H9 (cell line): Measurements from ENCODE around the gene CDK10. TPM values are rescaled to one million over a fixed set of nuclear protein-coding genes. Genes with fewer than 3 reads are reported as not detected.
A peak's percentile ranks its signal among the peaks of the same experiment; 100 is the strongest.

Source experiments
- DNase-seq: peaks from one replicate; pipeline ENCODE4 v3.0.0-alpha.2; 2017
- H2AFZ ChIP-seq: one replicate; pipeline ENCODE4 v1.6.1; 2013; ENCODE audit warnings: mild to moderate bottlenecking, low read length, control low read depth, moderate library complexity
- H2AK5ac ChIP-seq: 2 replicates; pipeline ENCODE4 v1.6.1; 2013; ENCODE audit warnings: low read length, control low read depth, mixed read lengths; ENCODE audit not compliant: insufficient read length
- H2BK120ac ChIP-seq: one replicate; pipeline ENCODE4 v1.6.1; 2013; ENCODE audit warnings: low read depth, mild to moderate bottlenecking, low read length, control low read depth, inconsistent platforms; ENCODE audit not compliant: poor library complexity, severe bottlenecking
- H2BK12ac ChIP-seq: 2 replicates; pipeline ENCODE4 v1.6.1; 2013; ENCODE audit warnings: low read length, control low read depth, mixed read lengths, low read depth; ENCODE audit not compliant: insufficient read length
- H2BK15ac ChIP-seq: 2 replicates; pipeline ENCODE4 v1.6.1; 2013; ENCODE audit warnings: low read depth, low read length, control low read depth
- H2BK20ac ChIP-seq: one replicate; pipeline ENCODE4 v1.6.1; 2013; ENCODE audit warnings: low read depth, mild to moderate bottlenecking, low read length, control low read depth, inconsistent platforms; ENCODE audit not compliant: poor library complexity, severe bottlenecking
- H2BK5ac ChIP-seq: 2 replicates; pipeline ENCODE4 v1.6.1; 2013; ENCODE audit warnings: low read length, control low read depth, mixed read lengths; ENCODE audit not compliant: insufficient read length
- H3K14ac ChIP-seq: 2 replicates; pipeline ENCODE4 v1.6.1; 2013; ENCODE audit warnings: low read length, control low read depth; ENCODE audit not compliant: insufficient read depth
- H3K18ac ChIP-seq: 2 replicates; pipeline ENCODE4 v1.6.1; 2013; ENCODE audit warnings: low read depth, mild to moderate bottlenecking, mixed read lengths, low read length, control low read depth; ENCODE audit not compliant: insufficient read length
- H3K23ac ChIP-seq: 2 replicates; pipeline ENCODE4 v1.6.1; 2013; ENCODE audit warnings: low read length, control low read depth, mixed read lengths, low read depth; ENCODE audit not compliant: insufficient read length
- H3K23me2 ChIP-seq: 2 replicates; pipeline ENCODE4 v1.6.1; 2013; ENCODE audit warnings: low read depth, mild to moderate bottlenecking, mixed read lengths, low read length, control low read depth; ENCODE audit not compliant: insufficient read length, poor library complexity, severe bottlenecking
- H3K27ac ChIP-seq: 2 replicates; pipeline ENCODE4 v1.5.1; 2013; ENCODE audit warnings: low read length, control low read depth, mixed read lengths, low read depth; ENCODE audit not compliant: insufficient read length
- H3K27me3 ChIP-seq: 2 replicates; pipeline ENCODE4 v1.6.1; 2013; ENCODE audit warnings: low read length, control low read depth, inconsistent platforms; ENCODE audit not compliant: insufficient read depth
- H3K4ac ChIP-seq: 2 replicates; pipeline ENCODE4 v1.6.1; 2013; ENCODE audit warnings: low read depth, mild to moderate bottlenecking, control low read depth, inconsistent platforms, low read length, moderate library complexity
- H3K4me1 ChIP-seq: 2 replicates; pipeline ENCODE4 v1.6.1; 2013; ENCODE audit warnings: low read length, control low read depth, inconsistent platforms; ENCODE audit not compliant: insufficient read depth
- H3K4me2 ChIP-seq: 2 replicates; pipeline ENCODE4 v1.6.1; 2013; ENCODE audit warnings: low read length, control low read depth, mixed read lengths; ENCODE audit not compliant: insufficient read length, insufficient read depth
- H3K56ac ChIP-seq: 2 replicates; pipeline ENCODE4 v1.6.1; 2013; ENCODE audit warnings: low read depth, mild to moderate bottlenecking, mixed read lengths, low read length, control low read depth; ENCODE audit not compliant: insufficient read length
- H3K79me1 ChIP-seq: 2 replicates; pipeline ENCODE4 v1.6.1; 2013; ENCODE audit warnings: low read depth, mild to moderate bottlenecking, moderate library complexity, low read length, control low read depth, inconsistent platforms; ENCODE audit not compliant: insufficient read depth, poor library complexity, severe bottlenecking
- H3K79me2 ChIP-seq: 2 replicates; pipeline ENCODE4 v1.6.1; 2013; ENCODE audit warnings: low read length, control low read depth, inconsistent platforms; ENCODE audit not compliant: insufficient read depth
- H3K9ac ChIP-seq: 2 replicates; pipeline ENCODE4 v1.6.1; 2013; ENCODE audit warnings: low read length, control low read depth, mixed read lengths; ENCODE audit not compliant: insufficient read length; ENCODE audit errors: extremely low read depth
- H3K9me3 ChIP-seq: one replicate; pipeline ENCODE4 v1.6.1; 2013; ENCODE audit warnings: low read depth, low read length, inconsistent platforms; ENCODE audit not compliant: control insufficient read depth
- H3T11ph ChIP-seq: one replicate; pipeline ENCODE4 v1.6.1; 2013; ENCODE audit warnings: mild to moderate bottlenecking, low read length, control low read depth, inconsistent platforms
- H4K20me1 ChIP-seq: one replicate; pipeline ENCODE4 v1.6.1; 2013; ENCODE audit not compliant: control insufficient read depth, insufficient read length, insufficient read depth
- H4K5ac ChIP-seq: 2 replicates; pipeline ENCODE4 v1.6.1; 2013; ENCODE audit warnings: low read depth, mild to moderate bottlenecking, mixed read lengths, low read length, control low read depth; ENCODE audit not compliant: insufficient read length
- H4K8ac ChIP-seq: replicated peaks from 2 replicates; pipeline ENCODE4 v1.6.1; 2013; ENCODE audit warnings: low read length, control low read depth, mixed read lengths, low read depth; ENCODE audit not compliant: insufficient read length
- H4K91ac ChIP-seq: 2 replicates; pipeline ENCODE4 v1.6.1; 2013; ENCODE audit warnings: low read depth, mild to moderate bottlenecking, moderate library complexity, mixed read lengths, low read length, control low read depth; ENCODE audit not compliant: insufficient read length
- H3K27ac Mint-ChIP-seq, 3 experiments: 2 replicates in 2 of 3; 3 replicates in 1 of 3; pipeline ENCODE4 v1.8.0; 2020 to 2021; ENCODE audit warnings: mixed read lengths in 3 of 3, mild to moderate bottlenecking in 1 of 3, moderate library complexity in 1 of 3
- H3K27me3 Mint-ChIP-seq: 2 replicates; pipeline ENCODE4 v1.8.0; 2021; ENCODE audit warnings: low read depth, mild to moderate bottlenecking, moderate library complexity, mixed read lengths
- H3K36me3 Mint-ChIP-seq, 3 experiments: 2 replicates in 2 of 3; 3 replicates in 1 of 3; pipeline ENCODE4 v1.8.0; 2020 to 2021; ENCODE audit warnings: low read depth in 3 of 3, mixed read lengths in 3 of 3; ENCODE audit not compliant: insufficient read depth in 1 of 3
- H3K4me1 Mint-ChIP-seq, 2 experiments: 2 replicates each; pipeline ENCODE4 v1.8.0; 2020; ENCODE audit warnings: mixed read lengths in 2 of 2
- H3K4me3 Mint-ChIP-seq, 2 experiments: 2 replicates in 1 of 2; 3 replicates in 1 of 2; pipeline ENCODE4 v1.8.0; 2020 to 2021; ENCODE audit warnings: mild to moderate bottlenecking in 2 of 2, mixed read lengths in 2 of 2, moderate library complexity in 1 of 2
- H3K9me3 Mint-ChIP-seq, 2 experiments: 2 replicates in 1 of 2; 3 replicates in 1 of 2; pipeline ENCODE4 v1.8.0; 2020; ENCODE audit warnings: mild to moderate bottlenecking in 2 of 2, mixed read lengths in 2 of 2, moderate library complexity in 1 of 2
- WGBS: extraction: QIAGEN DNeasy Blood & Tissue Kit; methylation state at CpG from one replicate; pipeline ENCODE4 v1.1.7; 2013; ENCODE audit warnings: missing lambda C conversion rate, low lambda C conversion rate, mixed read lengths; ENCODE audit not compliant: insufficient read length; ENCODE audit errors: extremely low coverage; 5-methylcytosine and 5-hydroxymethylcytosine counted together
- total RNA-seq: library from RNA; stranded (reverse); gene quantifications from 2 replicates; pipeline ENCODE4 v1.2.1, GENCODE V29; 2021
- TF ChIP-seq, protein P1 (sequence below): fragments of 200-600 bp; sonication (generic); conservative IDR thresholded peaks from 3 replicates; pipeline ENCODE4 v1.8.0; 2021; ENCODE audit warnings: antibody characterized with exemption, mild to moderate bottlenecking

The CDK10 gene
- total RNA-seq, 1 experiment from 2014 or later: 77.1 TPM

DNA sequence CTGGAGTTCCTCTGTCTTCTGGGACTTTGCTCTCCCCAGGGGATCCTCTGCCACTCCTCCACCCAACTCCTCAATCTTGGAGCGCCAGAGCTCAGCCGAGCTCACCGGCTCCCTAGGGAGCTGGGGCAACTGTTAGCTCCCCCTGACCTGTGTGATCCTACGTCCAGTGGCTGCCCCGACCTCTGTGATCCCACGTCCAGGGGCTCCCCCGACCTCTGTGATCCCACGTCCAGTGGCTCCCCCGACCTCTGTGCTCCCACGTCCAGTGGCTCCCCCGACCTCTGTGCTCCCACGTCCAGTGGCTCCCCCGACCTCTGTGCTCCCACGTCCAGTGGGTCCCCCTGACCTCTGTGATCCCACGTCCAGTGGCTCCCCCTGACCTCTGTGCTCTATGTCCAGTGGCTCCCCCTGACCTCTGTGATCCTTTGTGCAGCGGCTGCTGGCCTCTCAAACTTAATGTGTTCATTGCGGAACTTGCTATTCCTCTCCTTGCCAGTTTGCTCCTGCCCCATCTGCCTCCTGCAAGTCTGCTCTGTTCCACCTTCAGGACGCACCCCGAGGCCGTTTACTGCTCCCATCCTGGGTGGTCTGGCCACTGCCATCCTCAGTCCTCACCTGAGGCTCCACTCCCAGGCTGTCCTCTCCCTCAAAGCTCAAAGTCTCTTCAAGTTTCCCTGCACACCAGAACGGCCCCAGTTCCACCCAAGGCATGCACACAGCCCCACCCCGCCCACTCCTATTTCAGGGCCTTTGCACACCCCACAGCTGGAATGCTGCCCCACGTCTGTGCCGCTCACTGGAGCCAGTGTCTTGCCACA is 31.4 kb downstream of the CDK10 start:
- Histone ChIP-seq H3K9ac (no peak overlapping the region), H2BK20ac (no peak overlapping the region), H4K8ac (no peak overlapping the region), H3K79me2 (no peaks in the 10 kb centered on the region), H3K56ac (no peak overlapping the region), H3K9me3 (no peaks in the 10 kb centered on the region), H2AK5ac (no peak overlapping the region), H3K27ac (no peak overlapping the region), H2BK15ac (no peak overlapping the region), H2BK12ac (no peak overlapping the region), H3K4me2 (no peak overlapping the region), H2BK5ac (no peak overlapping the region), H3K23me2 (peaks cover 18% of the 10 kb centered on the region), H3K79me1 (no peaks in the 10 kb centered on the region), H3K14ac (no peak overlapping the region), H3K27me3 (peaks cover 6% of the 10 kb centered on the region; the same call in 1 of the 2 replicates), H2AFZ (no peak overlapping the region), H4K20me1 (no peaks in the 10 kb centered on the region), H3K4me1 (no peaks in the 10 kb centered on the region), H3K18ac (no peak overlapping the region), H4K5ac (no peak overlapping the region), H4K91ac (no peak overlapping the region), H3K4ac (no peak overlapping the region), H3T11ph (no peak overlapping the region), H2BK120ac (no peak overlapping the region), H3K23ac (no peak overlapping the region)
- Mint-ChIP-seq H3K27ac (no peak overlapping the region), H3K4me3 (0 out of 5 replicates have a peak overlapping the region, but pooled peaks of 1 of the 2 experiments have one; percentile 21), H3K4me1 (peaks cover 12 to 14% of the 10 kb centered on the region in 2 experiments), H3K9me3 (no peaks in the 10 kb centered on the region; a peak in 1 of 5 replicates), H3K36me3 (peaks cover 29 to 48% (median 37%) of the 10 kb centered on the region in 3 experiments), H3K27me3 (peaks cover 55% of the 10 kb centered on the region)
- DNase-seq: no peak
- TF ChIP-seq, protein P1, sequence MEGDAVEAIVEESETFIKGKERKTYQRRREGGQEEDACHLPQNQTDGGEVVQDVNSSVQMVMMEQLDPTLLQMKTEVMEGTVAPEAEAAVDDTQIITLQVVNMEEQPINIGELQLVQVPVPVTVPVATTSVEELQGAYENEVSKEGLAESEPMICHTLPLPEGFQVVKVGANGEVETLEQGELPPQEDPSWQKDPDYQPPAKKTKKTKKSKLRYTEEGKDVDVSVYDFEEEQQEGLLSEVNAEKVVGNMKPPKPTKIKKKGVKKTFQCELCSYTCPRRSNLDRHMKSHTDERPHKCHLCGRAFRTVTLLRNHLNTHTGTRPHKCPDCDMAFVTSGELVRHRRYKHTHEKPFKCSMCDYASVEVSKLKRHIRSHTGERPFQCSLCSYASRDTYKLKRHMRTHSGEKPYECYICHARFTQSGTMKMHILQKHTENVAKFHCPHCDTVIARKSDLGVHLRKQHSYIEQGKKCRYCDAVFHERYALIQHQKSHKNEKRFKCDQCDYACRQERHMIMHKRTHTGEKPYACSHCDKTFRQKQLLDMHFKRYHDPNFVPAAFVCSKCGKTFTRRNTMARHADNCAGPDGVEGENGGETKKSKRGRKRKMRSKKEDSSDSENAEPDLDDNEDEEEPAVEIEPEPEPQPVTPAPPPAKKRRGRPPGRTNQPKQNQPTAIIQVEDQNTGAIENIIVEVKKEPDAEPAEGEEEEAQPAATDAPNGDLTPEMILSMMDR: no peak
- WGBS: no CpG with 5 or more reads among the region's 24 CpGs
